Fibroblast of skin of back (primary cell): ENCODE measurements around the gene R3HDM2.
"Not testable (repeated sequence)": the region's sequence is repeated elsewhere in the genome, so short reads cannot be mapped to it uniquely, and the experiment has no call there.

Source experiments
- DNase-seq: peaks from one replicate; pipeline ENCODE4 v3.0.0-alpha.2; 2013

R3HDM2 gene

DNA sequence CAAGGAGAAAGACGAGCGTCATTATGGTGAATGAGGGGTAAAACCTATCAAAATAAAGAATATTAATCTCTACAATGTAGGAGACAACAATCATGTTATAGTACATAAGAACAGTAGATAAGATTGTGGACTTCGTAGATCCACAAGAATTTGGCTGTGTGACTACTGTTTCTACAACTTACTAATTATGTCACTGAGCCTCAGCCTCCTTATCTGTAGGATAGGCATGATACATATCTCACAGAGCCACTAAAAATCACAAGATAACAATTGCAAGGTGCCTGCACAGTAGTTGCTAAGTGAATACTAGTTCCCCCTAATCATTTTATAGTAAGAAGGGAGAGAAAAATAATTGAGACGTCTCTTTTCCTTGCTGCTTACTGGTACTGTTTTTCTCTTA is 101.6 kb downstream of the R3HDM2 start:
- DNase-seq: no peak

DNA sequence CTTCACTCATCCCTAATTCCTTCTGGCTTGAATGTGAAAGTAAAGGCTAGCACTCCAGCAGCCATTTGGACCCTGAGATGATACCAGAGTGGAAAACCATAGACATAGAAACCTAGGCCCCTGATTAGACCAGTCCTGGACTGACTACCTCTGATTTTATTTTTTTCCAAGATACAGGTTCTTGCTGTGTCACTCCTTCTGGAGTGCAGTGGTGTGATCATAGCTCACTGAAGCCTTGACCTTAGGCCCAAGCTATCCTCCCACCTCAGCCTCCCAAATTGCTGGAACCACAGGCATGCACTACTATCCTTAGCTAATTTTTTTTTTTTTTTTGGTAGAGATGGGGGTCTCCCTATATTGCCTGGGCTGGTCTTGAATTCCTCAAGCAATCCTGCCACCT is 105.4 kb downstream of the R3HDM2 start:
- no peak for DNase-seq

- DNase-seq: no peak
These were observed 107.4 kb downstream of the R3HDM2 start for GRCh38 chr12:57323416-57323815.

DNA sequence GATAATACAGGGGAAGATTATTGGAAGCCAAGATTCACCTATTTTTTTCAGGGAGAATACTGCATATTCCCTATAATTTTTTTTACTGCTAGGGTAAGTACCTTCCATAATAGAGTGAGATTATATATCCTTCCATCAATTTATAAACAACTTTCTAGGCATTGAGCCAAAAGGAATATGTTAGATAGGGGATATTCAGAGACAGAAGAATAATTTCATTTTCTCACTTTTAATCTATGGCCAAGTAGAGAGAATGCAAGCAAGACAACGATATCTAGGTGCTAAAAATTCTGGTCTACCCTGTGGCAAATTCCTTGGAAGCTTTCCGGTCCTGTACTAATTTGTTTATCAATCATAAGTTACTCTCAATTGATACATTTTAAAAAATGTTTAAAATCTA is 110.2 kb downstream of the R3HDM2 start:
- no peak for DNase-seq

DNA sequence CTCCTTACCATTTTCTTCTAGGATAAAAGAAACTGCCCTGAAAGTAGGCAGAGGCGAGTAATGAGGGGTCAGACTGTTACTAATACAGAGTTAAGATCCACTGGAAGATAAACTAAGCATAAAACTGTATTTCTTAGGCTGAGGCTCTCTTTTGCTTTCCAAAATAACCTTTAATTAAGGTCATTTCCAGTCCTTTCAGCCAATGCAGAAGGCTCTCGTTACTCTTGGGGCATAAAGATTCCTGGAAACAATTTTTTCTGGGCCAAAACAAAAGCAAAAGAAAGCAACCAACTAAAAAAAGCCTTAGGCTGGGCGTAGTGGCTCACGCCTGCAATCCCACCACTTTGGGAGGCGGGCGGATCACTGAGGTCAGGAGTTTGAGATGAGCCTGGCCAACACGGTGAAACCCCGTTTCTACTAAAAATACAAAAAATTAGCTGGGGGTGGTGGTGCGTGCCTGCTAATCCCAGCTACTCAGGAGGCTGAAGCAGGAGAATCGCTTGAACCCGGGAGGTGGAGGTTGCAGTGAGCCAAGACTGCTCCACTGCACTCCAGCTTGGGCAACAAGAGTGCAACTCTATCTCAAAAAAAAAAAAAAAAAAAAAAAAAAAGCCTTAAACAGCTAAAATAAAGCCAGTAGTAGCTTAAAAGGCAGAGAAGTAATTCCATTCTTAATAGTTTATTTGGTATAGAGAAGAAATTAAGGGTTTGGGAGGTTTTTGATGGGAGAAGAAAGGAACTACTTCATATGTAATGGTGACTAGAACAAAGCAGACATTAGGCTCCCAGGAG is 111.0 kb downstream of the R3HDM2 start:
- DNase-seq: no peak

GRCh38 chr12:57315681-57316080 is 115.2 kb downstream of the R3HDM2 start:
- no peak for DNase-seq

GRCh38 chr12:57312287-57312686 is 118.6 kb downstream of the R3HDM2 start:
- DNase-seq: not testable (repeated sequence)

DNA sequence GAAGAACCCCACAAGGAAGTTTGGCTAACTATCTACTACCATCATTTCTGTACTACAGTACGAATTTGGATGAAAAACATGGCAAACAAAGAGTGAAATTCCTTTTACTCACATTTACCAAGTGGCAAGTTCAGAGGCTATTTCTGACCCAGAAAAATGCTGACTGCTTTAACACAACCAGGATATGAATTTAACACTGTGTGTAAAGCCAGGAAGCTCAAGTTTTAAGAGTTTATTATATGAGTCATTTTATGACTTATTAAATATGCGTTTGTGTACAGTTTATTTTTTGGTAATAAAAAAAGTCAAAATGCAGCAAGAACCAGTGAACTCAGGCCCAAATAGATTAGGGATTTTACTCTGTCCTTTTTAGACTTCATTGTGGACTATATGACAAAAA is 121.4 kb downstream of the R3HDM2 start:
- peak; percentile 69 for DNase-seq

- no peak for DNase-seq
These were observed 129.8 kb downstream of the R3HDM2 start for GRCh38 chr12:57300961-57301584.

GRCh38 chr12:57299514-57300016 is 131.3 kb downstream of the R3HDM2 start:
- no peak for DNase-seq

DNA sequence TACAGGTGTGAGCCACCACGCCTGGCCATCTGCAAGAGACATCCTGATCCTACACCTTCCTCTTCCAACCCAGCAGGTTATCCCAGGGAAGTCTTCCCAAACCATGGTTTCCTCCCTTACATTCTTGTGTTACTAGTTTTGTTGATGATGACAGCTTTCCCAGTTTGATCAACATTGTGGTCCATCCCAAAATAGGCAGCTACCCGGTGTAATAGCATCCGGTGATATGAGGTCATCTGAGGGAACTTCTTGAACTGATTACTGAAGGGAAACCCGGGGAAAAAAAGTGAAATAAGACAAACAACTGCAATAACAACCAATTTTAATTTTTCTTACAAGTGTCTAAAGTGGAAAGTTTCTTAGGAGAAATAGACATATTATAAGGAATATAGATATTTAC is 134.6 kb downstream of the R3HDM2 start:
- peak; percentile 9 for DNase-seq

DNA sequence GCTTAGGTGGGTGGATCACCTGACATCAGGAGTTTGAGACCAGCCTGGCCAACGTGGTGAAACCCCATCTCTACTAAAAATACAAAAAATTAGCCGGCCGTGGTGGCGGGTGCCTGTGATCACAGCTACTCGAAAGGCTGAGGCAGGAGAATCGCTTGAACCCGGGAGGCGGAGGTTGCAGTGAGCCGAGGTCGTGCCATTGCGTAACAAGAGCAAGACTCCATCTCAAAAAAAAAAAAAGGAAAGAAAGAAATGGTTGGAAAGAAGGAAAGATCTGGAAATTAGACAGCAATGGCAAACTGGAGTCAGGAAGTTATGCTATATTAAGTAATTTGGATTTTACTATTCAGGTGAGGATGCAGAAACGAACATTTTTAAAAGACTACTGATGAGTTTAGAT is 148.8 kb downstream of the R3HDM2 start:
- not testable (repeated sequence) for DNase-seq

DNA sequence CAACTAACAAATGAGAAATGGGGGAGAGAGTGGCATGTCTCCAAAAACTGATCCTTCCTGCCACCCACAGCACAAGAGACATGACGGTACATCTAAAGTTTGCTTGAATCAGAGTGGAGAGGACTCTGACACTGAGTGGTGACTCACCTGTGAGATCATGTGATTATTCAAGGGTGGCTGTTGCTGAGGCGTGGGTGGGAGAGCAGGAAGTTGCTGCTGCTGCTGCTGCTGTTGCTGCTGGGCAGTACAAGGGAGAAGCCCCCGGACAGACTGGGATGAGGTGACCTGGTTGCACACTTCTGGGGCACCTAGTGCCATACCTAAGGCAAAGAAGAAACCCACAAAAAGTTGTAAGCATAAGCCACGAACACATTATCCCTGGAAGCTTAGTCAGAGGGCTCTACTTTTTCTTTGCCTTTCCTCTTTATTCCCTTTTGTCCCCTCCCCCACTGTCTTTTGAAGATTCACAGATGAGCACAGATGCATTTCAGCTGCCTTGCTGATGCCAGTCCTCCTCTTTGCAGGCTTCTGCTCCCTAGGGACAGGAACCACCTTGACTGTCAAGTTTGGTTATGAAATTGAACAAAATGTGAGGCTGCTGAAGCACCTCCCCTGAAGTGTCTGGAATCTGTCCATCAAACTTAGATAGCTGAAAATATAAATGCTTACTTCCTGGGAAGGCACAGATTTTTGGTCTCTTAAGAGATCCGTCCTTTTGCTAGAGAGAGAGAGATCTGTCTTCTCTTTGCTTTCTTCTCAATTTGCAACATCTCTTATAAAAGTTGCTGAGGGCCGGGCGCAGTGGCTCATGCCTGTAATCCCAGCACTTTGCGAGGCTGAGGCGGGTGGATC is 150.4 kb downstream of the R3HDM2 start:
- DNase-seq: peak; percentile 93

DNA sequence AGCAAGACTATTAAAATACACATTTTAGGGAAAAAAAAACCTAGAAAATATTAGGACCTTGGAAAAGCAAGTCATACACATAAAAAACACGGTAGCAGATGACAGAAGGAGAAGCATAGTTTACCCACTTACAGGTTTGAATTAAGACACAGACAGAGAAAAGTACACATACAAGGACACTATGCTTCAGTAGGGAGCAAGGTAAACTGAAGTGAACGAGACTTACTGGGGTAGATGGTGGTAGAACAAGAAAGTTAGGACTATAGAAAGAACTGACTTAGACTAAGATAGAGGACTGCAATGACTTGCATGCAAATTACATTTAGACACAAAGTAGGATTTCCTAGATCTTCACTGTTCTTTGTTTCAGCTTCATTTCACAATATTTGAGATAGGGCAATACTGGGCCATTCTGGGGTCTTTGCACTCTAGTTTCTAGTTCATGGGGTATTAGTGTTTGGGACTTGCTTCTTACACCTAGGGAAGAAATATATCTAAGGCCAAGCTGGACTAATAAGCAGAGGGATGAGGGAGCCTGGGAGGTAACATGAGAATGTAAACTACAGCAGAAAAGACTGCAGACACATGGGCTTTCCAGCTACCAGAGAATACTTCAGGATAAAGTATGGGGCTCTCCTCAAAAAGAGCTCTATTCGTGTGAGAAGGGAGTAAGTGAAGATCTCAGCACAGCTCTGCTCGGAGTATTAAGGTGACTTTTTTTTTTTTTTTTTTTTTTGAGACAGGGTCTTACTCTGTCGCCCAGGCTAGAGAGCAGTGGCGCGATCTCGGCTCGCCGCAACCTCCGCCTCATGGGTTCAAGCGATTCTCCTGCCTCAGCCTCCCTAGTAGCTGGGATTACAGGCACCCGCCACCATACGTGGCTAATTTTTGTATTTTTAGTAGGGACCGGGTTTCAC is 152.1 kb downstream of the R3HDM2 start:
- no peak for DNase-seq

DNA sequence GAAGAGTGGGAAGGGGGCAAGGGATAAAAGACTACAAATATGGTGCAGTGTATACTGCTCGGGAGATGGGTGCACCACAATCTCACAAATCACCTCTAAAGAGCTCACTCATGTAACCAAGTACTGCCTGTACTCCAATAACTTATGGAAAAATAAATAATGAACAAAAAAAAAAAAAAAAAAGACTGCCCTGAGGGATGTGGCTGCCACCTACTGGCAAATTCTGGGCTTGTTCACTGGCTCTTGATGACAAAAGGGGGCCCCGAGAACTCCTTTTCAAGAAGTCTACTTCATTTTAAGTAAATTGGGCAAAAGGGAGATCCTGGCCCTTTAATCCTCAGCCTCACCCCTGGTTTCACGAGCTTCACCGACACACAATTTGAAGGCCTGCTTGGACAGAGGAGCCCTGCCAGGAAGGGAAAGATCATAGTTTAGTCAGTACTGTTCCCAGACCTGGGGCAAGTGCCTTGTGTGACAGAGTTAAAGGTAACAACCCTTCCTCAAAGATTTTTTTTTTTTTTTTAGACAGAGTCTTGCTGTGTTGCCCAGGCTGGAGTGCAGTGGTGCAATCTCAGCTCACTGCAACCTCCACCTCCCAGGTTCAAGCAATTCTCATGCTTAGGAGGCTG is 153.8 kb downstream of the R3HDM2 start:
- peak; percentile 40 for DNase-seq

DNA sequence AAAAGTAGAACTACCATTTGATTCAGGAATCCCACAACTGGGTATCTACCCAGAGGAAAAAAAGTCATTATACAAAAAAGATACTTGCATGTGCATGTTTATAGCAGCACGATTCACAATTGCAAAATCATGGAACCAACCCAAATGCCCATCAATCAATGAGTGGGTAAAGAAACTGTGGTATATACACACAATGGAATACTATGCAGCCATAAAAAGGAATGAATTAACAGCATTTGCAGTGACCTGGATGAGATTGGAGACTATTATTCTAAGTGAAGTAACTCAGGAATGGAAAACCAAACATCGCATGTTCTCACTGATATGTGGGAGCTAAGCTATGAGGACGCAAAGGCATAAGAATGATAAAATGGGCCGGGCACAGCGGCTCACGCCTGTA is 154.6 kb downstream of the R3HDM2 start:
- not testable (repeated sequence) for DNase-seq

DNA sequence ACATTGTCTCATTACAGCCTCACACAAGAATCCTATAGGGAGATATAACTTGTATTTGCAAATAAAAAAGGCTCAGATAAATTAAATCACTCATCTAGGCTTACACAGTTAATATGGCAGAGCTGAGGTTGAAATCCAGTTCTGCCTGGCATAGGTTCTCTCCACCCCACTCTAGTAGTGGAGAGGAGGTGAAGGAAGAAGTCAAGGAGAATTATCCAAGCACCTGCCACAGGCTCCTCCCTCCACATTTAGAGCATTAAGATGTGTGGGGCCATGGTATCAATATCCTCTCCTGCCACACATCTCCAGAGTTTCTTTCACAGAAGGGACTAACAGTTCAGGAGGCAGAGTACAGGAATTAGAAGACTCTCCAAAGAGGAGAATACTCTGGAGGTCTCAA is 157.3 kb downstream of the R3HDM2 start:
- DNase-seq: no peak

DNA sequence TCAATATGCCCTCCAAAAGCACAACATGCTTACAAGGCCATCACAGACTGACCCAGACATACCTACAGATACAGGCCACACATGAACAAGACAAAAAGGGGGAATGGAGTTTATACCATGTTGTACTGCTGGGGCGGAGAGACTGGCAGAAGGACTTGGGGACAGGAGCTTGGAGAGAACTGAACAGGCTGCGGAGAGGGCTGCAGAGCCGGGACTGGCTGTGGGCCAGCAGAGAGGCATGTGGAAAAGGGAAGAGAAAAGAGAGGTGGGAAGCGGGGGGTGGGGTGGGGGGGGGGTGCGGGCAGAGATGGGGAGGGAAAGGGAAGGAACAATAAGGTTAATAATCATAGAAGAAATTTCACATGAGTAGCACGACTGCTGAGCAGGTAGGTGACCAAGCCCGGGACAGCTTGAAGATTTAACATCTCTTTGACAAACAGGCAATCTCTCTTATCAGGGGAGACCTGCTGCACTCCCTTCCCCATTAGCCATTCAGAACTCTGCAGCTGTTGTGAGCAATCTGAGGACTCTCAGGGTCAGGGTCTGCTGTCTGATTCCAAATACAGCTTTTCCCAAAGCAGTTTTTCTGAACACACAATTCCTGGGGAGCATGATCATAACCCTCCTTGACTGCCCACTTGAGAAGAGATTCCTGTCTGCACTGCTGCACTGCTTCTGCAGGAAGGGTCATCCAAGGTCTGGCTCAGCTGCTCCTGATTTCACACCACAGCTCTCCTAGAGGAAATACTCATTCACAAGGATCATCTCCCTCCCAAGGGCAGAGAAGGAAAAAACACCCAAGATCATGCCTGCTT is 158.3 kb downstream of the R3HDM2 start:
- peak; percentile 23 for DNase-seq

GRCh38 chr12:57270966-57271470 is 159.8 kb downstream of the R3HDM2 start:
- no peak for DNase-seq

DNA sequence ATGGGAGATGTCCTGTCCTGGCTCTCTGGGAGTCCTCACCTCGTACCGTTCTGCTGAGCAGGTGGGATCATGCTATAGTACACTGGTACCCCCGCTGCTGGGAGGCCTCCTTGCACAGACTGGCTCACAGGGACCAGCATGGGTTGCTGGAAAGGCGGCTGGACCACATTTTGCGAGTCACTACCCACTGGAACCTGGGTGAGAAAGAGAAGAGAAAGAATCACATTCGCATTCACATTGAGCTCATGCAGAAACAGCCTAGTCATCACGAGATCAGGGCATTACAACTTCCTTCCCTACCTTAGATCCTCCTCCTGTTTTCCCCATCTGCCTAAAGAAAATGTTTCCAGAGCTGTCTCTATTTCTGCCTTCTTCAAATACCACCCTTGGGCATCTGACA is 162.6 kb downstream of the R3HDM2 start:
- peak; percentile 32 for DNase-seq
